GM12878 (cell line): ENCODE measurements around the gene SLC6A16. TPM values are rescaled to one million over a fixed set of nuclear protein-coding genes. Genes with fewer than 3 reads are reported as not detected.
A peak's percentile ranks its signal among the peaks of the same experiment; 100 is the strongest.

ENCODE experiments used
- ATAC-seq: fragments of 200-7000 bp; cut with Tn5 transposase; 3 replicates; pipeline ENCODE4 v1.9.1; 2020; ENCODE audit warnings: mild to moderate bottlenecking, moderate library complexity
- BruUV-seq: library from RNA; stranded (reverse); fragments of 400-500 nt; replicated peaks from 2 replicates; lab custom pipeline; 2021; lab: Mats Ljungman, UMichigan
- CTCF ChIA-PET: fragments of 300-600 bp; sonication (Branson Sonifier 250); formaldehyde crosslinking; extraction: SDS; loops from one replicate; lab custom pipeline; 2021; ENCODE audit warnings: inconsistent platforms; lab: Yijun Ruan, JAX
- POLR2A ChIA-PET: fragments of 350-600 bp; formaldehyde crosslinking; extraction: SDS; loops from one replicate; lab custom pipeline; 2021; ENCODE audit warnings: inconsistent platforms; lab: Charles Lee
- RAD21 ChIA-PET: fragments of 300-600 bp; sonication (Branson Sonifier 250); formaldehyde crosslinking; loops from one replicate; lab custom pipeline; 2023; ENCODE audit warnings: antibody characterized with exemption; ENCODE audit not compliant: unreplicated experiment; lab: Charles Lee
- SMC1A ChIA-PET: fragments of 300-600 bp; sonication (Branson Sonifier 250); formaldehyde crosslinking; loops from one replicate; lab custom pipeline; 2023; ENCODE audit not compliant: unreplicated experiment, uncharacterized antibody; lab: Charles Lee
- DNase-seq: peaks from one replicate; pipeline ENCODE4 v3.0.0-alpha.2; 2011; ENCODE audit warnings: low read depth, low spot score
- FAIRE-seq: peaks from 3 replicates; lab custom pipeline; 2011; peaks lifted over from hg19 to GRCh38; lab: Jason Lieb, UNC
- H2AFZ ChIP-seq: 2 replicates; pipeline ENCODE4 v1.6.0; 2011; ENCODE audit warnings: low read depth, low read length, control low read depth; ENCODE audit not compliant: control insufficient read depth
- H3K27ac ChIP-seq: 2 replicates; pipeline ENCODE4 v1.5.1; 2011; ENCODE audit warnings: control low read depth; ENCODE audit not compliant: control insufficient read depth, insufficient read depth
- H3K27me3 ChIP-seq, 2 experiments: replicated peaks in 1 of 2; 2 replicates each; pipeline versions ENCODE4 v1.6.0 to v1.6.1; 2011; ENCODE audit warnings: low read length in 1 of 2; ENCODE audit not compliant: control insufficient read depth in 2 of 2, insufficient read depth in 2 of 2
- H3K36me3 ChIP-seq, 2 experiments: 2 replicates each; pipeline ENCODE4 v1.5.1; 2011; ENCODE audit warnings: low read length in 1 of 2; ENCODE audit not compliant: control insufficient read depth in 2 of 2, insufficient read depth in 2 of 2
- H3K4me1 ChIP-seq: 2 replicates; pipeline ENCODE4 v1.6.1; 2011; ENCODE audit warnings: mild to moderate bottlenecking, low read length, moderate library complexity, mixed read lengths; ENCODE audit not compliant: control insufficient read depth, insufficient read depth
- H3K4me2 ChIP-seq: 2 replicates; pipeline ENCODE4 v1.6.0; 2011; ENCODE audit warnings: control low read depth; ENCODE audit not compliant: control insufficient read depth, insufficient read depth
- H3K4me3 ChIP-seq: fragments of 200-600 bp; sonication (generic); 2 replicates; pipeline ENCODE4 v1.5.1; 2016
- H3K79me2 ChIP-seq: 2 replicates; pipeline ENCODE4 v1.6.0; 2011; ENCODE audit warnings: low read length; ENCODE audit not compliant: control insufficient read depth, insufficient read depth
- H3K9ac ChIP-seq: 2 replicates; pipeline ENCODE4 v1.8.0; 2011; ENCODE audit warnings: low read length, control low read depth, mixed read lengths; ENCODE audit not compliant: control insufficient read depth, insufficient read depth
- H3K9me3 ChIP-seq: replicated peaks from 3 replicates; pipeline ENCODE4 v1.5.1; 2011; ENCODE audit warnings: mild to moderate bottlenecking, low read length; ENCODE audit not compliant: control insufficient read depth, insufficient read depth
- H4K20me1 ChIP-seq: 2 replicates; pipeline ENCODE4 v1.6.0; 2011; ENCODE audit not compliant: control insufficient read depth, insufficient read depth
- BRCA1 ChIP-seq: IDR thresholded peaks from 2 replicates; pipeline ENCODE4 v1.6.1; 2011; ENCODE audit warnings: low read depth, low read length, improper control_type of control experiment
- CBX3 ChIP-seq: fragments of 200-600 bp; sonication (generic); IDR thresholded peaks from 2 replicates; pipeline ENCODE4 v1.6.1; 2016; ENCODE audit warnings: low read depth, borderline replicate concordance
- EGR1 ChIP-seq, 2 experiments: IDR thresholded peaks; 1 replicate in 1 of 2; 2 replicates in 1 of 2; pipeline ENCODE4 v1.6.1; 2011 to 2012; ENCODE audit warnings: low read depth in 2 of 2, low read length in 2 of 2, borderline replicate concordance in 1 of 2, mild to moderate bottlenecking in 1 of 2, moderate library complexity in 1 of 2
- GATAD2B ChIP-seq: fragments of 450-650 bp; conservative IDR thresholded peaks from 2 replicates; pipeline ENCODE4 v1.6.1; 2017; ENCODE audit warnings: low read depth, mild to moderate bottlenecking, moderate library complexity
- HDAC2 ChIP-seq: fragments of 200-600 bp; sonication (generic); IDR thresholded peaks from 2 replicates; pipeline ENCODE4 v1.6.1; 2017
- IKZF1 ChIP-seq: fragments of 450-650 bp; conservative IDR thresholded peaks from 2 replicates; pipeline ENCODE4 v1.6.1; 2017; ENCODE audit warnings: antibody characterized with exemption, mild to moderate bottlenecking
- JUND ChIP-seq: IDR thresholded peaks from 2 replicates; pipeline ENCODE4 v1.6.1; 2012; ENCODE audit warnings: low read depth, mild to moderate bottlenecking, low read length, improper control_type of control experiment, moderate library complexity
- LARP7 ChIP-seq: fragments of 450-650 bp; IDR thresholded peaks from 2 replicates; pipeline ENCODE4 v1.6.1; 2017; ENCODE audit warnings: mild to moderate bottlenecking
- MEF2B ChIP-seq: fragments of 450-650 bp; IDR thresholded peaks from 2 replicates; pipeline ENCODE4 v1.6.1; 2018; ENCODE audit warnings: mild to moderate bottlenecking, moderate library complexity; ENCODE audit not compliant: partially characterized antibody, poor library complexity, severe bottlenecking
- MTA3 ChIP-seq: IDR thresholded peaks from 2 replicates; pipeline ENCODE4 v1.6.1; 2012; ENCODE audit warnings: low read length, inconsistent platforms, borderline replicate concordance
- NFYA ChIP-seq: IDR thresholded peaks from 2 replicates; pipeline ENCODE4 v1.6.1; 2011; ENCODE audit warnings: low read depth, mild to moderate bottlenecking, low read length, improper control_type of control experiment, borderline replicate concordance
- NR2C1 ChIP-seq: fragments of 450-650 bp; IDR thresholded peaks from 2 replicates; pipeline ENCODE4 v1.6.1; 2017; ENCODE audit warnings: antibody characterized with exemption, mild to moderate bottlenecking, moderate library complexity
- PKNOX1 ChIP-seq: fragments of 450-650 bp; IDR thresholded peaks from 2 replicates; pipeline ENCODE4 v1.6.1; 2016; ENCODE audit warnings: mild to moderate bottlenecking
- RAD21 ChIP-seq: IDR thresholded peaks from 2 replicates; pipeline ENCODE4 v1.6.1; 2011; ENCODE audit warnings: mild to moderate bottlenecking, low read depth, low read length, moderate library complexity; ENCODE audit not compliant: insufficient read depth
- SMARCA5 ChIP-seq: fragments of 450-650 bp; IDR thresholded peaks from 2 replicates; pipeline ENCODE4 v1.6.1; 2017; ENCODE audit warnings: mild to moderate bottlenecking
- TARDBP ChIP-seq: IDR thresholded peaks from 2 replicates; pipeline ENCODE4 v1.6.1; 2016; ENCODE audit warnings: borderline replicate concordance
- YY1 ChIP-seq: IDR thresholded peaks from 2 replicates; pipeline ENCODE4 v1.6.1; 2011; ENCODE audit warnings: low read depth, mild to moderate bottlenecking, low read length
- ZNF274 ChIP-seq: IDR thresholded peaks from one replicate; pipeline ENCODE4 v1.8.0; 2011; ENCODE audit not compliant: insufficient read length, insufficient read depth
- ZNF622 ChIP-seq: fragments of 450-650 bp; IDR thresholded peaks from 2 replicates; pipeline ENCODE4 v1.6.1; 2017; ENCODE audit warnings: mild to moderate bottlenecking, inconsistent platforms
- ZZZ3 ChIP-seq: IDR thresholded peaks from 2 replicates; pipeline ENCODE4 v1.6.1; 2011; ENCODE audit warnings: low read depth; ENCODE audit not compliant: control insufficient read depth, insufficient read length
- WGBS: methylation state at CpG from one replicate; pipeline ENCODE4 v1.1.6; 2016; ENCODE audit warnings: low lambda C conversion rate; ENCODE audit not compliant: insufficient replicate concordance, insufficient coverage; ENCODE audit errors: missing lambda C conversion rate; 5-methylcytosine and 5-hydroxymethylcytosine counted together
- in situ Hi-C: fragments of 300-500 bp; cut with MboI; formaldehyde crosslinking; loops from 9 replicates; pipeline ENCODE4 v1.14.3; 2018; ENCODE audit warnings: mixed read lengths
- intact Hi-C: fragments of 100-400 bp; cut with micrococcal nuclease; formaldehyde crosslinking; loops from one replicate; pipeline ENCODE4 v1.14.2; 2022; ENCODE audit not compliant: unreplicated experiment
- polyA plus RNA-seq, 11 experiments: library from polyadenylated mRNA; depleted of rRNA in 4 of 11; unstranded in 6 of 11; stranded (reverse) in 5 of 11; fragments of >200 nt; fragmentation: Nextera tagmentation in 4 of 11; fragmentation: Illumina TruSeq in 1 of 11; extraction: Ambion mirVana in 4 of 11; extraction: Trizol in 1 of 11; gene quantifications; 1 replicate in 1 of 11; 2 replicates in 10 of 11; pipeline versions ENCODE4 v1.2.1 to v1.2.3, GENCODE V29; 2011 to 2016; ENCODE audit warnings: inconsistent platforms in 2 of 11, missing spikeins in 2 of 11, low read depth in 1 of 11
- total RNA-seq, 4 experiments: library from RNA; depleted of rRNA in 3 of 4; stranded (reverse); fragments of >200 nt in 3 of 4; fragmentation: Illumina TruSeq in 1 of 4; extraction: Trizol in 1 of 4; gene quantifications; 2 replicates each; pipeline versions ENCODE4 v1.2.1 to v1.2.3, GENCODE V29; 2013 to 2021
- TF ChIP-seq, protein P1 (sequence below): fragments of 450-650 bp; formaldehyde crosslinking; IDR thresholded peaks from 2 replicates; pipeline ENCODE4 v1.4.0; 2022; ENCODE audit warnings: mild to moderate bottlenecking, moderate library complexity

Gene SLC6A16
- total and polyA plus RNA-seq, 10 of the 15 experiments (the other 5 are each of a cell fraction or from before 2014, with no cell fraction given), result 0.23 to 3.2 (median 0.54) TPM

DNA sequence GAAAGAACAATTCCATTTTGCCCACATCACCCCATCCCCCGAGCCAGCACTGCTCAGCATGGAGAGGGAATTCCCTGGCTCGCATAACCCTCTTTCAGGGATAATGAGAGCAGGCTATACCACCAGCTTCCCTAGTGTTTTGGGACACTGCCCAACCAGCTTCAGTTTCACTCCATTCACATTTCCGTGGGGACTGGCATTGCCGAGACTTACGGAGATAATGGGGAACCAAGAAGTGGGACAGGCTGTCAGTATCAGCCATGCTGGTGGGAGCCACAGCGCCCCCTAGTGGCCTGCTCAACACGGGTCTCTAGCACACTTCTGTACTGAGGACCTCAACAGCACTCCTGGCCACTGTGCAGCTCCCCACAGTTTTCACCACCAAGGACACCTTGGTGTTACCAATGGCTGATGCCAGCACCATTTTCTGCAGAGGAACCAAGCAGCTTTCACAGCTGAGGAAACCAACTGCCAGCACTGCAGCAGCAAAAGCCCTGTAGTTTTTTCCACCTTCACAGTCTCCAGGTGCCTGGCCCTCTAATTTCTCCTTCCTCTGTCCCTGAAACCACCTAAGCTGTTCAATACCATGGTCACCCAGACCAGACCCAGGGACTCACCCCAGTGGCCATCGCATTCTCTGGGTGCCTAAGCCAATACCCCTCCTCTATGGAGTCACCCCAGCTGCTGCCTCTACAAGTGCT is 23.7 kb downstream of the SLC6A16 start:
- FAIRE-seq (peak; percentile 89), ATAC-seq (peak; percentile 100), DNase-seq (peak; percentile 40)
- in situ Hi-C loops (no loop called here), intact Hi-C loops (loop anchor here (1.0 kb wide), 1 partner anchor 75 kb away; no protein-coding TSS in a partner anchor)
- Histone ChIP-seq H3K36me3 (no peaks in the 10 kb centered on the region), H3K4me3 (no peak overlapping the region), H3K4me1 (no peaks in the 10 kb centered on the region; the same call in 1 of the 2 replicates), H3K79me2 (no peaks in the 10 kb centered on the region), H2AFZ (peak overlapping the region; percentile 85), H3K27me3 (no peaks in the 10 kb centered on the region), H4K20me1 (no peaks in the 10 kb centered on the region), H3K9me3 (no peaks in the 10 kb centered on the region), H3K9ac (no peak overlapping the region), H3K4me2 (peak overlapping the region; percentile 87), H3K27ac (no peak overlapping the region)
- RAD21 ChIA-PET, result interaction anchor here (0.6 to 1.3 kb wide), 4 partner anchors 21 to 93 kb away, joined by 3 read pairs; no protein-coding TSS in a partner anchor
- CTCF ChIA-PET, result interaction anchor here (0.6 to 3.6 kb wide), 37 partner anchors 10 to 260 kb away, joined by 3 to 22 read pairs (median 4); partner anchors contain the start of genes CD37 and TEAD2
- no TSS peak for BruUV-seq
- POLR2A ChIA-PET, result interaction anchor here (0.5 to 0.9 kb wide), 2 partner anchors 12 to 627 kb away, joined by 3 read pairs; no protein-coding TSS in a partner anchor
- SMC1A ChIA-PET, result interaction anchor here (0.7 to 2.1 kb wide), 9 partner anchors 11 to 116 kb away, joined by 3 to 11 read pairs (median 4); no protein-coding TSS in a partner anchor
- 10% methylated on average over 8 of the region's 8 CpGs for WGBS
- no peak for TF ChIP-seq JUND
- TF ChIP-seq ZNF622, result no peak
- peak; percentile 65; the same call in 1 of the 2 replicates for TF ChIP-seq PKNOX1
- TF ChIP-seq LARP7, result peak; percentile 50; the same call in 1 of the 2 replicates
- TF ChIP-seq HDAC2, result no peak
- no peak for TF ChIP-seq ZZZ3
- no peak for TF ChIP-seq MTA3
- no peak for TF ChIP-seq NR2C1
- TF ChIP-seq ZNF274, result no peak
- TF ChIP-seq GATAD2B, result 0 out of 2 replicates have a peak, but pooled peaks have one; percentile 33
- TF ChIP-seq BRCA1, result no peak
- TF ChIP-seq MEF2B, result no peak
- peak; percentile 66; the same call in 1 of the 2 replicates for TF ChIP-seq SMARCA5
- TF ChIP-seq RAD21, result peak; percentile 49
- TF ChIP-seq, protein P1, sequence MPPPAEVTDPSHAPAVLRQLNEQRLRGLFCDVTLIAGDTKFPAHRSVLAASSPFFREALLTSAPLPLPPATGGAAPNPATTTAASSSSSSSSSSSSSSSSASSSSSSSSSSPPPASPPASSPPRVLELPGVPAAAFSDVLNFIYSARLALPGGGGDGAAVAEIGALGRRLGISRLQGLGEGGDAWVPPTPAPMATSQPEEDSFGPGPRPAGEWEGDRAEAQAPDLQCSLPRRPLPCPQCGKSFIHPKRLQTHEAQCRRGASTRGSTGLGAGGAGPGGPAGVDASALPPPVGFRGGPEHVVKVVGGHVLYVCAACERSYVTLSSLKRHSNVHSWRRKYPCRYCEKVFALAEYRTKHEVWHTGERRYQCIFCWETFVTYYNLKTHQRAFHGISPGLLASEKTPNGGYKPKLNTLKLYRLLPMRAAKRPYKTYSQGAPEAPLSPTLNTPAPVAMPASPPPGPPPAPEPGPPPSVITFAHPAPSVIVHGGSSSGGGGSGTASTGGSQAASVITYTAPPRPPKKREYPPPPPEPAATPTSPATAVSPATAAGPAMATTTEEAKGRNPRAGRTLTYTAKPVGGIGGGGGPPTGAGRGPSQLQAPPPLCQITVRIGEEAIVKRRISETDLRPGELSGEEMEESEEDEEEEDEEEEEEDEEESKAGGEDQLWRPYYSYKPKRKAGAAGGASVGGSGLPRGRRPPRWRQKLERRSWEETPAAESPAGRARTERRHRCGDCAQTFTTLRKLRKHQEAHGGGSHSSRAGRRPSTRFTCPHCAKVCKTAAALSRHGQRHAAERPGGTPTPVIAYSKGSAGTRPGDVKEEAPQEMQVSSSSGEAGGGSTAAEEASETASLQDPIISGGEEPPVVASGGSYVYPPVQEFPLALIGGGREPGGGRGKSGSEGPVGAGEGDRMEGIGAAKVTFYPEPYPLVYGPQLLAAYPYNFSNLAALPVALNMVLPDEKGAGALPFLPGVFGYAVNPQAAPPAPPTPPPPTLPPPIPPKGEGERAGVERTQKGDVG (CRISPR knock-in tag), result no peak
- no peak for TF ChIP-seq CBX3
- TF ChIP-seq NFYA, result no peak
- no peak for TF ChIP-seq EGR1 (IDR thresholded peaks at IDR 0.05; ENCODE audit: borderline replicate concordance in 1 of 2, low read depth in 2 of 2, low read length in 2 of 2)
- TF ChIP-seq YY1, result peak; percentile 90
- no peak for TF ChIP-seq TARDBP
- peak; percentile 60 for TF ChIP-seq IKZF1
